Body of pancreas (tissue), 4 donors: Measurements from ENCODE around the gene WNT11. TPM values are rescaled to one million over a fixed set of nuclear protein-coding genes. Genes with fewer than 3 reads are reported as not detected.

Experiments
- ATAC-seq: fragments of 150-250 bp; one replicate; pipeline ENCODE4 v1.9.1; 2016
- DNase-seq, 4 donors: peaks; one replicate each; pipeline ENCODE4 v3.0.0-alpha.2; 2019
- H3K27ac ChIP-seq, 4 donors: fragments of 200-600 bp; sonication (generic); 1 replicate in 3 of 4; 2 replicates in 1 of 4; pipeline versions ENCODE4 v1.5.1 to v1.6.1; 2016 to 2019; ENCODE audit warnings: mild to moderate bottlenecking in 1 of 4, mixed read lengths in 1 of 4, moderate library complexity in 1 of 4
- H3K27me3 ChIP-seq, 2 donors: fragments of 200-600 bp; sonication (generic); one replicate each; pipeline ENCODE4 v1.6.0; 2016; ENCODE audit warnings: mild to moderate bottlenecking in 1 of 2
- H3K36me3 ChIP-seq, 2 donors: fragments of 200-600 bp; sonication (generic); replicated peaks in 1 of 2; 2 replicates each; pipeline ENCODE4 v1.5.1; 2016; ENCODE audit warnings: low read depth in 2 of 2; ENCODE audit not compliant: insufficient read depth in 1 of 2
- H3K4me1 ChIP-seq: fragments of 200-600 bp; sonication (generic); one replicate; pipeline ENCODE4 v1.6.0; 2016
- H3K4me3 ChIP-seq, 2 donors: fragments of 200-600 bp; sonication (generic); 1 replicate in 1 of 2; 2 replicates in 1 of 2; pipeline ENCODE4 v1.5.1; 2016 to 2019
- H3K9me3 ChIP-seq, 3 donors: fragments of 200-600 bp; sonication (generic); 1 replicate in 2 of 3; 2 replicates in 1 of 3; pipeline ENCODE4 v1.5.1; 2016
- POLR2A ChIP-seq, 3 donors: fragments of 450-650 bp; IDR thresholded peaks; one replicate each; pipeline ENCODE4 v1.6.1; 2016; ENCODE audit warnings: antibody characterized with exemption in 3 of 3, mild to moderate bottlenecking in 2 of 3
- WGBS, 2 donors: methylation state at CpG; one replicate each; pipeline ENCODE4 v1.1.5; 2017; 5-methylcytosine and 5-hydroxymethylcytosine counted together
- intact Hi-C: fragments of 100-400 bp; cut with DNase I; formaldehyde crosslinking; loops from one replicate; pipeline ENCODE4 v1.15.1; 2023
- total RNA-seq, 2 donors: library from RNA; depleted of rRNA; stranded (reverse); fragments of >200 nt; gene quantifications; one replicate each; pipeline ENCODE4 v1.1.0, GENCODE V29; 2016
- TF ChIP-seq, protein P1 (sequence below), 7 experiments: fragments of 450-650 bp in 4 of 7; fragments of 200-600 bp in 3 of 7; sonication (generic) in 3 of 7; IDR thresholded peaks; one replicate each; pipeline ENCODE4 v1.5.1; 2016 to 2019; ENCODE audit warnings: antibody characterized with exemption in 7 of 7

Gene WNT11
- total RNA-seq, 2 donors from 2014 or later = 4.2 to 23.4 TPM

DNA sequence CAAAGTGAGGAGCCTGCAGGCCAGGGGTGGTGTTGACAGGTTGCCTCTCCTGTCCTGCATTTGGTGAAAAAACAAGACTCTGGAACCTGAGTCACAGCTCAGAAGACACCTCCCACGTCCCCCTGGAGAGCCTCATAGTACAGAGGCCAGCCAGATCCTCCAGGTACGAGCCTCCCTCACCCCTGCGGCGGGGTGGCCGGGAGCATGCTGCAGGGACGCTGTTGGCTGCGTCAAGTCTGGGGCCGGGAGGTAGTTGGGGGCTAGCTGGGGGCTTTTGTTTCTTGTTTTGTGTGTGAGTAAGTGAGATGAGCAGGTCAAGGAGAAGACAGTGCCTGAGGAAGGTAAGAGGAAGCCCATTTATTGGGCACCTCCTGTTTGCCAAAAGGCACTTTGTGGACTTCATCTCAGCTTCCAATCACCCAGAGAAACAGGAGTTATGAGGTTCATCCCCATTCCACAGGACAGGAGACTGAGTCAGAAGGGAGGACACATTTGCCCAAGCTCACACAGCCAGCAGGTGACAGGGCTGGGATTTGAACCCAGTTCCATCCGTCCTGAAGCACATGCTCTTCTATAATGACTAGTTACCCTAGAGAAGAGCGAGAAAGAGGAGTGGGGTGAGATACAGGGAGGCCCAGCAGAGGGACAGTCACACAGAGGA, 18.3 kb upstream of the WNT11 start:
- H3K27me3 ChIP-seq = no peaks in the 10 kb centered on the region
- TF ChIP-seq, protein P1, sequence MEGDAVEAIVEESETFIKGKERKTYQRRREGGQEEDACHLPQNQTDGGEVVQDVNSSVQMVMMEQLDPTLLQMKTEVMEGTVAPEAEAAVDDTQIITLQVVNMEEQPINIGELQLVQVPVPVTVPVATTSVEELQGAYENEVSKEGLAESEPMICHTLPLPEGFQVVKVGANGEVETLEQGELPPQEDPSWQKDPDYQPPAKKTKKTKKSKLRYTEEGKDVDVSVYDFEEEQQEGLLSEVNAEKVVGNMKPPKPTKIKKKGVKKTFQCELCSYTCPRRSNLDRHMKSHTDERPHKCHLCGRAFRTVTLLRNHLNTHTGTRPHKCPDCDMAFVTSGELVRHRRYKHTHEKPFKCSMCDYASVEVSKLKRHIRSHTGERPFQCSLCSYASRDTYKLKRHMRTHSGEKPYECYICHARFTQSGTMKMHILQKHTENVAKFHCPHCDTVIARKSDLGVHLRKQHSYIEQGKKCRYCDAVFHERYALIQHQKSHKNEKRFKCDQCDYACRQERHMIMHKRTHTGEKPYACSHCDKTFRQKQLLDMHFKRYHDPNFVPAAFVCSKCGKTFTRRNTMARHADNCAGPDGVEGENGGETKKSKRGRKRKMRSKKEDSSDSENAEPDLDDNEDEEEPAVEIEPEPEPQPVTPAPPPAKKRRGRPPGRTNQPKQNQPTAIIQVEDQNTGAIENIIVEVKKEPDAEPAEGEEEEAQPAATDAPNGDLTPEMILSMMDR (IDR thresholded peaks at IDR 0.05) = no peak
- TF ChIP-seq POLR2A (IDR thresholded peaks at IDR 0.05) = no peak
- H3K36me3 ChIP-seq = no peaks in the 10 kb centered on the region
- no peak overlapping the region for H3K27ac ChIP-seq
- intact Hi-C loops = no loop called here
- WGBS, 2 donors = 82 to 83% methylated on average over 10 of the region's 10 CpGs
- no peak for DNase-seq
- no peak overlapping the region for H3K4me3 ChIP-seq
- no peaks in the 10 kb centered on the region for H3K4me1 ChIP-seq
- no peak for ATAC-seq
- H3K9me3 ChIP-seq = no peaks in the 10 kb centered on the region

DNA sequence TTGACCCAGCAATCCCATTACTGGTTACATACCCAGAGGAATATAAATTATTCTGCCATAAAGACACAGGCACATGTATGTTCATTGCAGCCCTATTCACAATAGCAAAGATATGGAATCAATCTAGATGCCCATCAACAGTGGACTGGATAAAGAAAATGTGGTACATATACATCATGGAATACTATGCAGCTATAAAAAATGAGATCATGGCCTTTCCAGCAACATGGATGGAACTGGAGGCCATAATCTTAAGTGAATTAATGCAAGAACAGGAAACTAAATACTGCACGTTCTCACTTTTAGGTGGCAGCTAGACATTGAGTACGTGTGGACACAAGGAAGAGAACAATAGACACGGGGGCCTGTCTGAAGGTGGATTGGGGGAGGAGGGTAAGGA, 15.1 kb upstream of the WNT11 start:
- intact Hi-C loops = no loop called here
- Histone ChIP-seq H3K4me1 (peaks cover 5% of the 10 kb centered on the region), H3K4me3 (no peak overlapping the region), H3K9me3 (no peaks in the 10 kb centered on the region), H3K36me3 (no peaks in the 10 kb centered on the region), H3K27me3 (no peaks in the 10 kb centered on the region), H3K27ac (no peak overlapping the region)
- ATAC-seq (no peak), DNase-seq (no peak)
- WGBS, 2 donors = 71 to 84% methylated on average over 3 of the region's 3 CpGs
- TF ChIP-seq POLR2A (IDR thresholded peaks at IDR 0.05) = no peak
- TF ChIP-seq, protein P1 (IDR thresholded peaks at IDR 0.05) = no peak

DNA sequence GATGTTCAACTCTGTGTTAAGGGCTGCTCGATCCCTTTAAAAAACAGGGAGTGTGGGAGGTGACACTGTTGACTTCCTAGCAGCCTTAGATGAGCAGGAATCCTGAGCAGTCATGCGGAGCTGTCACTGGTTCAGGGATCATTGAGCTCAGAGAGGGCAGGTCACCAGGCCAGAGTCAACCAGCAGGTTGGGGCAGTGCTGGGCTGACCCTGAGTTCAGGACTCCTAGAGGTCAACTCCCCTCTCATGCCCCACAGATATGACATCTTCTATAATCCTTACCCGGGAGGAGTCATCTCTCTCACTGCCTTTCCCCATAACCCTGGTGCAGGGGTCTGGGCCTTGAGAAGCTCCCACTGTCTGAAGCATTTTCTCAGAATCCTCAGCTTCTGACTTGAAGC, 12.9 kb upstream of the WNT11 start:
- WGBS, 2 donors = 79 to 90% methylated on average over 2 to 3 of the region's 3 CpGs
- intact Hi-C loops = no loop called here
- no peak for TF ChIP-seq POLR2A (IDR thresholded peaks at IDR 0.05)
- TF ChIP-seq, protein P1 (IDR thresholded peaks at IDR 0.05) = no peak
- Histone ChIP-seq H3K27ac (no peak overlapping the region), H3K9me3 (no peaks in the 10 kb centered on the region), H3K4me1 (peaks cover 5% of the 10 kb centered on the region), H3K36me3 (no peaks in the 10 kb centered on the region), H3K27me3 (no peaks in the 10 kb centered on the region), H3K4me3 (no peak overlapping the region)
- ATAC-seq (no peak), DNase-seq (no peak)

DNA sequence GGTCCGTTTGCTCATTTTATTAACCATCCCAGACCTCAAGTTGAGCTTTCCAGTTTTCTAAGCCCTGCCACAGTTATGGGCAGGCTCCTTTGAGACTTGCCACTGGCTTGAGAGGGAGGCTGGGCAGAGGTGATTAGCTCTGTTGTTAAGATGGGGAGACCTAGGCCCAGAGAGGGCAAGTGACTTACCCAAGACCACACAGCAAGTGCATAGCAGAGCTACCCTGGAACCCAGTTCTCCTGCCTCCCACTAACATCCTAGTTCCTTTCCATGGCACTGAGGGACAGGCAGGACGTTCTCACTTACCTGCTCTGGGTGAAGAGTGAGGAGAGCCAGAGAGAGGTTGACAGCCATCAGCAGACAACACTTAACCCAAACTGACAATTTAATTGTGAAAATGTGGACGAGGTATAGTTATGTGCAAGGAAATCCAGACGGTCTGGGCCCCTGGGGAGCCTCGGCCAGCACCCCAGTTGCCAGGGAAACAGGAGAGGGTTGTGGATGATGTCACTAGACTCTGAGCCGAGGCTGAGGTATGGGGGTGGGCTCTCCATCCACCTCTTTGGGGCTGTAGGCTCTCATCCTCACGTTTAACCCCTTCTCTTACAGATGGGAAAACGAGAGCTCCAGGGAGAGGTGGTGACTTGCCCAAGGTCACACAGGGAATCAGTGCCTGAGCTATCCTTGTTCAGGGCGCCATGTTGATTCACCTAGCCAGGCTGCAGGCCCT, 12.3 kb upstream of the WNT11 start:
- intact Hi-C loops = no loop called here
- Histone ChIP-seq H3K4me3 (no peak overlapping the region), H3K4me1 (peaks cover 5% of the 10 kb centered on the region), H3K27me3 (no peaks in the 10 kb centered on the region), H3K36me3 (no peaks in the 10 kb centered on the region), H3K27ac (no peak overlapping the region), H3K9me3 (no peaks in the 10 kb centered on the region)
- DNase-seq = no peak
- TF ChIP-seq POLR2A (IDR thresholded peaks at IDR 0.05) = no peak
- TF ChIP-seq, protein P1 (IDR thresholded peaks at IDR 0.05) = no peak
- no peak for ATAC-seq
- WGBS, 2 donors = 40 to 41% methylated on average over 8 to 9 of the region's 9 CpGs
